ENCODE results near the gene DNAL4.

The DNAL4 gene

GRCh38 chr22:38828191-38828590, 34.2 kb upstream of the DNAL4 start:
- no peaks in the 10 kb centered on the region for H3K9me3 ChIP-seq
- peaks cover 61% of the 10 kb centered on the region for H4K20me1 ChIP-seq
- no peak for TF ChIP-seq Cebpa-rat (IDR thresholded peaks at IDR 0.05)
- H3K9ac ChIP-seq = no peak overlapping the region
- H3K27ac ChIP-seq = no peak overlapping the region
- H3K4me2 ChIP-seq = no peak overlapping the region
- H3K4me1 ChIP-seq = peaks cover 17% of the 10 kb centered on the region
- H3K4me3 ChIP-seq = no peak overlapping the region
- no peaks in the 10 kb centered on the region for H3K36me3 ChIP-seq
- H3K27me3 ChIP-seq = no peaks in the 10 kb centered on the region

- no peaks in the 10 kb centered on the region for H3K27me3 ChIP-seq
- H3K36me3 ChIP-seq = no peaks in the 10 kb centered on the region
- H3K27ac ChIP-seq = no peak overlapping the region
- H3K9me3 ChIP-seq = no peaks in the 10 kb centered on the region
- H3K4me1 ChIP-seq = peaks cover 17% of the 10 kb centered on the region
- H3K9ac ChIP-seq = no peak overlapping the region
- no peak overlapping the region for H3K4me2 ChIP-seq
- H4K20me1 ChIP-seq = peaks cover 59% of the 10 kb centered on the region
- no peak for TF ChIP-seq Cebpa-rat (IDR thresholded peaks at IDR 0.05)
- H3K4me3 ChIP-seq = no peak overlapping the region
Measured at GRCh38 chr22:38827510-38827909, 33.6 kb upstream of the DNAL4 start.

GRCh38 chr22:38826801-38827200, 32.9 kb upstream of the DNAL4 start:
- H3K4me2 ChIP-seq = no peak overlapping the region
- H3K4me1 ChIP-seq = peaks cover 17% of the 10 kb centered on the region
- no peak for TF ChIP-seq Cebpa-rat (IDR thresholded peaks at IDR 0.05)
- H3K9me3 ChIP-seq = no peaks in the 10 kb centered on the region
- no peak overlapping the region for H3K27ac ChIP-seq
- no peaks in the 10 kb centered on the region for H3K27me3 ChIP-seq
- H3K36me3 ChIP-seq = no peaks in the 10 kb centered on the region
- peaks cover 53% of the 10 kb centered on the region for H4K20me1 ChIP-seq
- H3K9ac ChIP-seq = no peak overlapping the region
- no peak overlapping the region for H3K4me3 ChIP-seq

GRCh38 chr22:38826386-38826785, 32.4 kb upstream of the DNAL4 start:
- Histone ChIP-seq H3K4me3 (no peak overlapping the region), H3K27ac (no peak overlapping the region), H4K20me1 (peaks cover 49% of the 10 kb centered on the region; the same call in 1 of the 2 replicates), H3K4me1 (peaks cover 15% of the 10 kb centered on the region), H3K9me3 (no peaks in the 10 kb centered on the region), H3K36me3 (no peaks in the 10 kb centered on the region), H3K9ac (no peak overlapping the region), H3K4me2 (no peak overlapping the region), H3K27me3 (no peaks in the 10 kb centered on the region)
- TF ChIP-seq Cebpa-rat (IDR thresholded peaks at IDR 0.05) = no peak

- H3K9ac ChIP-seq = no peak overlapping the region
- peaks cover 7% of the 10 kb centered on the region; the same call in 1 of the 2 replicates for H3K4me1 ChIP-seq
- no peak overlapping the region for H3K4me3 ChIP-seq
- peaks cover 34% of the 10 kb centered on the region; the same call in 1 of the 2 replicates for H4K20me1 ChIP-seq
- H3K27me3 ChIP-seq = no peaks in the 10 kb centered on the region
- H3K4me2 ChIP-seq = no peak overlapping the region
- H3K27ac ChIP-seq = no peak overlapping the region
- TF ChIP-seq Cebpa-rat (IDR thresholded peaks at IDR 0.05) = no peak
- no peaks in the 10 kb centered on the region for H3K9me3 ChIP-seq
- no peaks in the 10 kb centered on the region for H3K36me3 ChIP-seq
Measured at GRCh38 chr22:38824585-38824984, 30.6 kb upstream of the DNAL4 start.

- no peak overlapping the region for H3K9ac ChIP-seq
- no peak overlapping the region for H3K4me2 ChIP-seq
- H3K36me3 ChIP-seq = no peaks in the 10 kb centered on the region
- H4K20me1 ChIP-seq = peaks cover 26% of the 10 kb centered on the region; the same call in 1 of the 2 replicates
- TF ChIP-seq Cebpa-rat (IDR thresholded peaks at IDR 0.05) = no peak
- H3K9me3 ChIP-seq = no peaks in the 10 kb centered on the region
- no peak overlapping the region for H3K4me3 ChIP-seq
- H3K27me3 ChIP-seq = no peaks in the 10 kb centered on the region
- H3K27ac ChIP-seq = no peak overlapping the region
- H3K4me1 ChIP-seq = peaks cover 10% of the 10 kb centered on the region; the same call in 1 of the 2 replicates
Measured at GRCh38 chr22:38823637-38824036, 29.7 kb upstream of the DNAL4 start.

- Histone ChIP-seq H3K36me3 (no peaks in the 10 kb centered on the region), H3K4me2 (no peak overlapping the region), H3K9ac (no peak overlapping the region), H3K4me1 (0 out of 2 replicates have a peak, but pooled peaks cover 4% of the 10 kb centered on the region), H3K27me3 (no peaks in the 10 kb centered on the region), H3K4me3 (no peak overlapping the region), H3K27ac (no peak overlapping the region), H3K9me3 (no peaks in the 10 kb centered on the region), H4K20me1 (peaks cover 24% of the 10 kb centered on the region; the same call in 1 of the 2 replicates)
- TF ChIP-seq Cebpa-rat (IDR thresholded peaks at IDR 0.05) = no peak
Measured at GRCh38 chr22:38823076-38823475, 29.1 kb upstream of the DNAL4 start.

GRCh38 chr22:38820020-38820419, 26.1 kb upstream of the DNAL4 start:
- H3K4me1 ChIP-seq = 0 out of 2 replicates have a peak, but pooled peaks cover 4% of the 10 kb centered on the region
- no peak overlapping the region for H3K4me2 ChIP-seq
- no peaks in the 10 kb centered on the region for H3K36me3 ChIP-seq
- no peak overlapping the region for H3K27ac ChIP-seq
- TF ChIP-seq Cebpa-rat (IDR thresholded peaks at IDR 0.05) = no peak
- H4K20me1 ChIP-seq = peaks cover 11% of the 10 kb centered on the region; the same call in 1 of the 2 replicates
- no peaks in the 10 kb centered on the region for H3K9me3 ChIP-seq
- H3K4me3 ChIP-seq = no peak overlapping the region
- H3K9ac ChIP-seq = no peak overlapping the region
- H3K27me3 ChIP-seq = no peaks in the 10 kb centered on the region

- H3K4me1 ChIP-seq = 0 out of 2 replicates have a peak, but pooled peaks cover 4% of the 10 kb centered on the region
- 0 out of 2 replicates have a peak, but pooled peaks cover 5% of the 10 kb centered on the region for H4K20me1 ChIP-seq
- TF ChIP-seq Cebpa-rat (IDR thresholded peaks at IDR 0.05) = no peak
- H3K4me2 ChIP-seq = no peak overlapping the region
- no peak overlapping the region for H3K4me3 ChIP-seq
- no peak overlapping the region for H3K9ac ChIP-seq
- no peak overlapping the region for H3K27ac ChIP-seq
- H3K9me3 ChIP-seq = no peaks in the 10 kb centered on the region
- no peaks in the 10 kb centered on the region for H3K36me3 ChIP-seq
- H3K27me3 ChIP-seq = no peaks in the 10 kb centered on the region
Measured at GRCh38 chr22:38819387-38819940, 25.5 kb upstream of the DNAL4 start.

GRCh38 chr22:38817196-38817595, 23.3 kb upstream of the DNAL4 start:
- TF ChIP-seq Cebpa-rat (IDR thresholded peaks at IDR 0.05) = no peak
- H3K9ac ChIP-seq = no peak overlapping the region
- no peaks in the 10 kb centered on the region for H3K9me3 ChIP-seq
- no peaks in the 10 kb centered on the region for H3K27me3 ChIP-seq
- no peak overlapping the region for H3K4me2 ChIP-seq
- H3K4me3 ChIP-seq = no peak overlapping the region
- no peaks in the 10 kb centered on the region for H4K20me1 ChIP-seq
- H3K36me3 ChIP-seq = no peaks in the 10 kb centered on the region
- H3K27ac ChIP-seq = no peak overlapping the region
- 0 out of 2 replicates have a peak, but pooled peaks cover 4% of the 10 kb centered on the region for H3K4me1 ChIP-seq

Measured in BLaER1 (cell line).